C4-2B (cell line): ENCODE results near the gene HSF2.

Experiments used
- H3K27ac ChIP-seq: fragments of 450-650 bp; 2 replicates; pipeline ENCODE4 v1.5.1; 2017
- CTCF ChIP-seq: fragments of 450-650 bp; conservative IDR thresholded peaks from 2 replicates; pipeline ENCODE4 v1.5.1; 2017; ENCODE audit warnings: mild to moderate bottlenecking
- ZFX ChIP-seq: fragments of 450-650 bp; IDR thresholded peaks from 2 replicates; pipeline ENCODE4 v1.6.1; 2017

The HSF2 gene

GRCh38 chr6:122472022-122472340 lies 72.5 kb downstream of the HSF2 start:
- H3K27ac ChIP-seq: peak overlapping the region; percentile 70
- no peak for TF ChIP-seq CTCF
- no peak for TF ChIP-seq ZFX

GRCh38 chr6:122476131-122476530 lies 76.7 kb downstream of the HSF2 start:
- H3K27ac ChIP-seq: no peak overlapping the region
- TF ChIP-seq CTCF: peak; percentile 67
- TF ChIP-seq ZFX: no peak

- TF ChIP-seq ZFX: no peak
- TF ChIP-seq CTCF: no peak
- no peak overlapping the region for H3K27ac ChIP-seq
Measured at GRCh38 chr6:122482750-122483080, 83.3 kb downstream of the HSF2 start.
